SIG-M5 treated with dmso at 0.1 percent for 504 hours (cell line): ENCODE data around the gene HOXA11.

Experiments
- DNase-seq: peaks from one replicate; lab custom pipeline; 2025; ENCODE audit not compliant: unreplicated experiment; lab: John Stamatoyannopoulos, UW

Gene HOXA11

GRCh38 chr7:27207348-27207985 is 22.4 kb upstream of the HOXA11 start:
- no peak for DNase-seq

DNA sequence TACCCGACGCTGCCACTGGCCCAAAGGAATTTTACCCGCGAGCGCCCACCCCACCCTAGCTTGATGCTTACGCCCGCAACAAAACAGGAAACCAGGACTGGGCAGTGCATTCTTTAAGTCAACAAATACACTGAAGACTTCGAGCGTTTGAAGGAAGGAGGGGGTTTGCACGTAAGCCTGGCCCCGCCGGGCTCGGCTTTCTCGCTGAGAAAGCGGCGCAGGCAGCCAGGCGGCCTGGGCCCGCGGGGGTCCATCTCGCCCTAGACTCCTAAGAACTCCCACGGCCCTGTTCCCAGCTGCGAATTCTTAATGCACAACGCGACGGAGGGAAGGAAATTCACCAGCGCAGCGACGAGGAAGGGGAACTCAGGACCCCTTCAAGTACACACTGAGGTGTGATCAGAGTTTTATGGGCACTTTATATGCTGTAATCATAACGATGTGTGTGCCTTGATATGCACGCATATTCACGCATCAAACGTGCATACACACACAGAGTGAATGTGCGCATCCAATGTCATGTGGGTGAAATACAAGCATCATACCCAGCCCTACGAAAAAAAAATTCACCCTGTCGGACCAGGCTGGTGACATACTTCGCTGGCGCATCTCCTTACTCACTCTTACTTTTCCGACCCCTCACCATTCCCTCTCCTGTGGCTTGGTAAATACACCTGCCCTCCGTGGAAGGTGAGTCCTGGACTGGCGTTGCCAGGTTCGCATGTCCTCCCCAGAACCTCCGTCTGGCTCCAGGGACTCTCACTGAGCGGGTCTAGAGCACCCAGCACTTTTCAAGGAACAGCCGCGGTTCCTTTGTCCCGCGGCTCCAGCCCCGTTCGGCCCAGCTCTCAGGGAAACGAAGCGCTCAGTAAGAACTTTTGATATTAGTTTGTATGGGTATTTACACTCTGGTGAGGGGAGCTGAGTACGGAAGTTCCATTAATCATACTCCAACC is 20.6 kb upstream of the HOXA11 start:
- DNase-seq: no peak

DNA sequence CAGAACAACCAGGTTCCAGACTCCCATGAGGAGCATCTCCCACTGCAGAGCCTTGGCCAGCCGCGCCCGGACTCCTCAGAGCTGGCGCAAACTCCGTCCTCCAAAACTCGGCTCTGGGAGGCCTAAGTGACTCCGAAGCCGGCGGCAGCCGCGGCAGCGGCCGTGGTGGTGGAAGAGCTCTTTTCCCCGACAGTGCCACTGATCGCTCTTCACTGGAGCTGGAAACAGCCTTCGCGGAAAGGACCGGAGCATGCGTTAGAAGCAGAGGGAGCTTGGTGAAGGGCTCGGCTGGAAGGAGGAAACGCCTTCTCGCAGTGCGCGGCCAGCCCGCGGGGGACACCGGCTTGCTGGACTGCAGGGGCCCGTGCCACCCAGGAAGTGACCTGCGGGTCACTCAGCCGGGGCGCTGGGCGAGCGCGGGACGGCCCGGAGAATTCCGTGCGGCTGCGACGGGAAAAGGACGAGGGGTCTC is 19.9 kb upstream of the HOXA11 start:
- no peak for DNase-seq

DNA sequence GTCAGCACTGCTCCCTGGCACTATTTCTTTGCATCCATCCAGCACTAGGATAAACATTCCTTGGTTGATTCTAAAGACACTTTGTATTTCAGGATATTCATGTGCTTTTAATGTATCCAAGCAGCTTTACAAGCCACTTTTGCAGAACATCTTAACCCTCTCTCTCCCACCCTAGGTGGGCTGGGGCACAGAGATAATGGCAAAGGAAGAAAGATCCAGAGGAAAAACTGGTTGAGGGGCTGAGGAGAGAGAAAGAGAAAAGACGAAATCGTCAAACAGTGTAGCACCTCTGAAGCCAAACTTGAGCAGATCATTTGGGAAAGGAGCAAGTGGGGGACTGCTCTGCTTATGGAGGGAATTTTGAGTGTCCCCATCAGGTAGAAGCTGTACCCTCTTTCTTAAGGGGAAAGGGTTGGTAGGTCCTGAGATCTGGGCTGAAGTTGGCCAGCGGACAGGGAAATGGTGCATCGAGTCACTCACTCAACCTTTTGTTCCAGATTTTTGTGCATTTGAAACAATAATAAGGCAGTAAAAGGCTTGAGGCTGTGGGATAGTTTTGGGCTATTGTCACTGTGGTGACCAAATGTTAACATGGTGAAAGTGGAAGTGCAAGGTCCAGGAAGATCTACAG is 19.0 kb upstream of the HOXA11 start:
- DNase-seq: no peak

DNA sequence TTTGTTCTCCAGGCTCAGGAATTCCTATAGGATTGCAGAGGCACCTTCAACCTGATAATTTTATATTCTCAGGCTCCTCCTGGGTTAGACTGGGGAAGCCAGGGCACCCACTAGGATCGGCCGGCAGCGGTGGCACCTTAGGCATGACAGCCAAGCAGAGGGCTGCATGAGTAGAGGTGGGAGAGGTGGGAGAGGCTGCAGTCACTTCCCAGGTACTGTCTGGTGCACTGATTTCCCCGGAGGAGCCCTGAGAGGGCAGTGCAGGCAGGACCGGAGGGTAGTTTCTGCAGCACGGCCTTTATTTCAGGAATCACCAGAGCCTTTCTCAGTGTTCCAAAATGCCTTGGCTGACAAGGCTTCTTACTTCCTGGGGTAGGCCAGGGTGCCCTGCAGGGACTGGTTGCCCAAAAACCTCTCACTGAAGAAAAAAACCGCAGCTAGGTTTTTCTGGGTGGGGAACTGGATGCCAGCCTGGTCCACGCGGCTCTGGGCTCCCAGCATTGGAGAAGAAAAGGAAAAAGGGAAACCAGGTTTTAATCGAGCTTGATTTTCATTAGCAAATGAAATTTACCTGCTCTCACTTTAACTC is 18.4 kb upstream of the HOXA11 start:
- no peak for DNase-seq

GRCh38 chr7:27202862-27203134 is 17.8 kb upstream of the HOXA11 start:
- DNase-seq: no peak

- no peak for DNase-seq
Measured at GRCh38 chr7:27202018-27202861, 17.2 kb upstream of the HOXA11 start.

- no peak for DNase-seq
Measured at GRCh38 chr7:27201580-27202017, 16.6 kb upstream of the HOXA11 start.

DNA sequence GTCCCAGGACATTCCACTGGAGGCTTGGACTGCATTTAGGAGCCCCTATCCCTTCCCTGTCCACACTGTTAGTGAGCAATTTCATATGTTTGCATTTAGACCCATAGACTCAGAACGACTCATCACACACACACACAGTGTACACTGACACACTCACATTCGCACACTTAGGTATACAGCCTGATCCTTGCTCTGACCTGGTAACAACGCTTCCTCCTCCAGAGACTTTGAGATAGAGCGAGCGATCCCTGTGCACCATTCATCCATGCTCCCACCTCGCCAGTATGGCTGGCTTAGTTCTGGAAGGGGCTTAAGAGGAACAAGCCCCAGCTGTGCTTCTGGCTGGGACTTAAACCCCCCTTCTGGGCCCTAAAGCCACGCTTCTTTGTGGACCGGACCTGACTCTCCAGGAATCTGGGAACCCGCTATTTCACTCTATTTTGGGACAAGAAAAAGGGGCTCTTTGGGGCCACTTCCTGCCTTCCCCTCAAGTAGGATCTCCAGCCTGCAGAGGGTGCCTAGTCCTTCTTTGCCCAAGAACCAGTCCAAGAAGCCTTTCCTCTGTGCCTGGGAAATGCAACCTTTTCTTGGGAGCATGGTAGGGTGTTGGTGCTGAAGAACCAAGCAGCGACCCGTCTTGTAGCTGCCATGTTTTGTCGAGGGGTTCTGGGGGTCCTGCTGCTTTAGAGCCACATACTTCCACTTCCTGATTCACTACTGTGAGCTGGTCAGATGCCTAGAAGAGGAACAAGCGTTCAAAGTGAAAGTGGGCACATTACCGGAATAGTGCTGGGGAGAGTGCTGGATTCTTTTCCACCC is 15.9 kb upstream of the HOXA11 start:
- peak; percentile 86 for DNase-seq

DNA sequence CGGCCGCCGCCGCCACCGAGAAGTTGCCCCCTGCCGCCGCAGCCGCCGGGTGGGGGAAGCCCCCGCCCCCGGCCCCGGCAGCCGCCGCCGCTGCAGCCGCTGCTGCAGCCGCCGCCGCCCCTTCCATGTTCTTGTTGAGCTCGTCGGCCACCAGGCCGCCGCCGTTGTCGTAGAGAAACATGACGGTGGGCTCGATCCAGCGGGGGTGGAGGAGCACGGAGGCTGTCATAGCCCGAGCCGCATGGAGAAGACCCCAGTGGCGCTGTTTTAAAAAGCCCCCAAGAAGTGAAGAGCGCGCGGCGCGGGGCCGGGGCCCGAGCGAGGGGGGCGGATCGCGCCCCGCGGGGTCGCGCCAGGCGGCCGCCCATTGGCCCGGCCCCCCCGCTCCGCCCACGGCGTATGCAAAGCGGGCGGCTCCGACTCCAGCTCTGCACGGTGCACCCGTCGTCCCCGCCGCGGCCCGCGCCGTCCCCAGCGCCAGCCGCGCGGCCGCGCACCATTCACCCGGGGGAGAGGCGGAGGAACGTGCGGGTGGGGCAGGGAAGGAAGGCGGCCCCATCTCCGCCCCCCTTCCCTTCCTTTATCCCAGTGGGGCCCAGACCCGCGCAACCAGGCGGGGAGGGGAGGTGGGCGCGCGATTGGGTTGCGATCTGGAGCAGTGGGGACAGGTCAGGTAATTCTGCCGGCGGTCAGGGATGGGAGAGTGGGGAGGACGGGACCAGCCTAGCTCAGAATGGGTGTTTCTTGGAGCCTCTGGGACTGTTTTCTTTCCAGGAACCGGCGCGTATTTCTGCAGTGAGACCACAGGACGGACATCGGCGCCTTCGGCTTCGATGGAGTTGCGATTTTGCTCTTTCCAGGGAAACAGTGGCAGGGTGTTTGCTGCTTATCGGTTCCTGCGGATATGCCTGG is 15.1 kb upstream of the HOXA11 start, which contains the start of gene HOXA13:
Gene HOXA13 (minus strand): TSS at position 243 of the 912 bp plus-strand sequence. CDS start 14 bp downstream, at position 229.
- peak; percentile 58 for DNase-seq

GRCh38 chr7:27198871-27199801 is 14.1 kb upstream of the HOXA11 start:
- DNase-seq: no peak

DNA sequence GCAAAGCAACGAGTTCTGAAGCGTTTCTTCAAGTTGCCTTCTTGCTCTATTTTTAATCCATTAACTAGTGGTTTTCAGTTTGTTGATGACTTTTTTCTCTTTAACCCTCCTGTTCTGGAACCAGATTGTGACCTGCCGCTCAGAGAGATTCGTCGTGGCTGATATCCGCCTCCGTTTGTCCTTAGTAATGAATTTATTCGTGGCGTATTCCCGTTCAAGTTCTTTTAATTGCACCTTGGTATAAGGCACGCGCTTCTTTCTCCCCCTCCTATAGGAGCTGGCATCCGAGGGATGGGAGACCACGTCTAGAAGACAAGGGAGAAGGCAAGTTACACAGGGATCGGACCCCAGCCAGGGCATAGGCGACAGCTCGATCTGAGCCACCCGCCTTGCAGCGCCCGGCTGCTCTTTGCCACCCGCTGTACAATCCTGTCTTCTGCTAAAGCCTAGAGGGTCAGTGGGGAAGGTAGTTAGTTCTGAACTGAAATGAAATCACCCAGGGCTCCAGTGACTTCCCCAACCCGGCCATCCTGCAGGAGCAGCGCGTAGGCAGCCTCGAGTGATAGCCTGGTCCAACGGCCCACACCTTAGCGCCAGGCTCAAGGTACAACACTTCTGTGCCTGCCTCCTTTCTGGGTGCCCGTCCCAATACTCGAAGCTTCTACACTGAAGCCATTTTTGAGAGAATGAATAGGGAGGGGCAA is 13.3 kb upstream of the HOXA11 start:
- DNase-seq: no peak

GRCh38 chr7:27197137-27198042 is 12.4 kb upstream of the HOXA11 start:
- no peak for DNase-seq

- peak; percentile 75 for DNase-seq
Measured at GRCh38 chr7:27196287-27196767, 11.3 kb upstream of the HOXA11 start.

DNA sequence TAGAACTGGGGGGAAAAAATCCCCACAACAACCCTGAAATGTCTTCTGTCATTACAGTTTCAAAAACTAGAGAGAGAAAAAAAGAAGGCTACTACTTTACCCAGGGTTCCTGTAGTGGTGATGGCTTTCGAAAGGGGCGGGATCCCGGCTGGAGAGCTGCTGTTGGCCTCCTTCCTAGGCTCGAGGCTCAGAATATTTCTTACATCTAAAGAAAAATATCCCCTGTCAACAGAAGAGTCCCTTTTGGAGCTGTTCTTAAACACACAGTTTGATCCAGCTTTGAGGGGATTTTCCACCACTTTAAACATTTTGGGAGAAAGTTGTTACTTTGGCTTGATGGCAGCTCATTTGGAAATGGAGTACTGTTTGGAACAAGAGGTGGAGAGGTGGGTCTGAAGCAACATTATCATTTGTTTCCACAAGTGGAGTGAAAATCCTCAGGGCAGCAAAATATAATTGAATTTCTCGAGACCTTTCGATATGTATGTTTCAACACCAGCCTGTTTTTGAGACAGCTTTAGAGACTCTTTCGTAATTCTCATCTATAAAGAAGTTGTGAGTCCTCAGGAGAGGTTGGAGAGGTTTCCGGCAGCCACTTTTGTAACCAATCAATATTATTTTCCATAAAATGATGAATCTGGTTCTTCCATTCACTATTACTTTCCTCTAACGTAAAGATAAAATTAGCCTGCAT is 9.8 kb upstream of the HOXA11 start:
- peak; percentile 49 for DNase-seq
